Erythroblast (primary cell): ENCODE data around the gene HBG2.

Experiments used
- GATA1 ChIP-seq: IDR thresholded peaks from 2 replicates; pipeline ENCODE4 v1.6.1; 2011; ENCODE audit warnings: low read depth, mild to moderate bottlenecking, control low read depth, low read length, moderate library complexity
- POLR2A ChIP-seq: IDR thresholded peaks from 2 replicates; pipeline ENCODE4 v1.6.1; 2011; ENCODE audit warnings: mild to moderate bottlenecking, low read length

DNA sequence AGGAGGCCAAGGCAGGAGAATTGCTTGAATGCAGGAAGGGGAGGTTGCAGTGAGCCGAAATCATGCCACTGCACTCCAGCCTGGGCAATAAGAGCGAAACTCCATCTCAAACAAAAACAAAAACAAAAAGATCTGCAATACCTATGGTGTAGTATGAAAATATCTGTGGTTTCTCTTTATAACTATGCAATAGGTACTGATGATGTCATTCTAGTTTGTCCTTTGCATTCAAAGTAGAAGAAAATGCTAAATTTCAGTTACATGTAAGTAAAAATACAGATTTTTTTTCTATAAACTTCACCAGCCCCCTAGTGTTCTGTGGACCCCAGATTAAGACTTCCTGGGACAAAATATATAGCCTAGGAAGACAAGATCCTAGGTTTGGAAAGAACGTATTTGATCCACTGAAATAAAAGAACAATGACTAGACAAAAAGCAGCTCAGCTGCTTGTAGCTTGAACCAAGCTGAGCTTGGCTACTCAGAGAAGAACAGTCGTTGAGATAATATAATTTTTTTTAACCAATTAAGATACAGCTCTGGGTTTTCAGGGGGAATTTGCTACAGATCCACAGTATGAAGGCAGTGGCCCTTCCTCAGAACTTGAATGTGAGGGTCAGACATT lies 17.9 kb upstream of the HBG2 start:
- TF ChIP-seq POLR2A (no peak), GATA1 (no peak)
